ENCODE data around the gene CELF3. TPM values are rescaled to one million over a fixed set of nuclear protein-coding genes. Genes with fewer than 3 reads are reported as not detected.

CELF3 gene
- total RNA-seq, 1 experiment from 2014 or later = not detected

DNA sequence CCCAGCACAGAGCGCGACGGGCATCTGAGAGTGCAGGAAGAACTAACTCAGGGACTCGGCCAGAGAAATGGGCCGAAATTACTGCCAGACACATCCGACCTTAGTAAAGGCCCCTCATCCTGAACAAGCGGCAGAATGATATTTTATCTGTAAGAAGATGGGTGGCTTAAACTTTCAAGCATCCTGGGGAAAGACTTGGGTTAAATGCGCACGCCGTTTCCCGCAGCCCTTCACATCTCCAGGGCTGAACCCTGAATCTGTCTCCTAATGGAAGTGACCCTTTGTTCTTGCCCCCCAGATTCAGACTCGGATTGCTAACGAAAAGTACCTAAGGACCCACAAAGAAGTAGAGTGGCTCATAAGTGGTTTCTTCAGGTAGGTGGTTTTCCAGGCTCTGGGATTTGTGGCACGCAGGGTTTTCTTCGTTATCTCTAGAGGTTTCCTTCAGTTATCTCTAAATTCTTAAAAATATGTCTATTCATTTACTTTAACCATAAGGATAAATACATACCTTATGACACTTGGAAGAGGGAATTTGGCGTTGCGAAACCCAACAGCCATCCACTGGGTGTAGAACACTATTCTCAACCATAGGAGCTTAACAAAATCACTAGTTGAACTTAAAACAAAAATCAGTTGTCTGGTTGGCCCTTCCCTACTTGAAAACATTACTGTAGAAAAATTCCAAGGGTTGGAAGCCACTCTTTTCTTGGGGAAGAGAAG lies 5.3 kb upstream of the CELF3 start:
- in situ Hi-C loops (cut with HindIII; ENCODE audit: low pct_unique_long_range_greater_than_20kb, low sequenced_read_pairs) (no loop called here), intact Hi-C loops (cut with micrococcal nuclease; ENCODE audit: unreplicated experiment) (no loop called here)
- POLR2A ChIA-PET = interaction anchor here (0.6 kb wide), 1 partner anchor 75 kb away, joined by 7 read pairs; no protein-coding TSS in a partner anchor
- ATAC-seq (no peak), DNase-seq (ENCODE audit: low read depth, low spot score) (no peak)
- Histone ChIP-seq H3K27me3 (ENCODE audit: control insufficient read depth, insufficient read depth, low read length) (peaks cover 10% of the 10 kb centered on the region), H3K27ac (ENCODE audit: low read length) (no peak overlapping the region), H3K4me1 (ENCODE audit: control insufficient read depth, insufficient read depth, low read length) (peaks cover 7% of the 10 kb centered on the region), H3K9me3 (ENCODE audit: control insufficient read depth, insufficient read depth, low read depth, low read length) (no peaks in the 10 kb centered on the region), H3K4me3 (ENCODE audit: low read depth in 2 of 2, low read length in 2 of 2) (peak overlapping the region; percentile 47 to 61), H3K36me3 (ENCODE audit: control insufficient read depth, insufficient read depth, low read length) (no peaks in the 10 kb centered on the region)
- CTCF ChIA-PET = no interaction called here
- BruUV-seq (replicated peaks) = no TSS peak
- TF ChIP-seq SIN3A (IDR thresholded peaks at IDR 0.05; ENCODE audit: borderline replicate concordance, insufficient read depth, low read depth, low read length) (no peak), REST (IDR thresholded peaks at IDR 0.05; ENCODE audit: insufficient read depth in 1 of 2, low read depth in 2 of 2, low read length in 1 of 2) (no peak), POLR2AphosphoS5 (IDR thresholded peaks at IDR 0.05; ENCODE audit: low read depth, low read length) (no peak), TCF7L2 (IDR thresholded peaks at IDR 0.05; ENCODE audit: low read depth, low read length) (no peak)
- TF ChIP-seq, protein P1, sequence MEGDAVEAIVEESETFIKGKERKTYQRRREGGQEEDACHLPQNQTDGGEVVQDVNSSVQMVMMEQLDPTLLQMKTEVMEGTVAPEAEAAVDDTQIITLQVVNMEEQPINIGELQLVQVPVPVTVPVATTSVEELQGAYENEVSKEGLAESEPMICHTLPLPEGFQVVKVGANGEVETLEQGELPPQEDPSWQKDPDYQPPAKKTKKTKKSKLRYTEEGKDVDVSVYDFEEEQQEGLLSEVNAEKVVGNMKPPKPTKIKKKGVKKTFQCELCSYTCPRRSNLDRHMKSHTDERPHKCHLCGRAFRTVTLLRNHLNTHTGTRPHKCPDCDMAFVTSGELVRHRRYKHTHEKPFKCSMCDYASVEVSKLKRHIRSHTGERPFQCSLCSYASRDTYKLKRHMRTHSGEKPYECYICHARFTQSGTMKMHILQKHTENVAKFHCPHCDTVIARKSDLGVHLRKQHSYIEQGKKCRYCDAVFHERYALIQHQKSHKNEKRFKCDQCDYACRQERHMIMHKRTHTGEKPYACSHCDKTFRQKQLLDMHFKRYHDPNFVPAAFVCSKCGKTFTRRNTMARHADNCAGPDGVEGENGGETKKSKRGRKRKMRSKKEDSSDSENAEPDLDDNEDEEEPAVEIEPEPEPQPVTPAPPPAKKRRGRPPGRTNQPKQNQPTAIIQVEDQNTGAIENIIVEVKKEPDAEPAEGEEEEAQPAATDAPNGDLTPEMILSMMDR (IDR thresholded peaks at IDR 0.05) = no peak

- H3K27me3 ChIP-seq (ENCODE audit: control insufficient read depth, insufficient read depth, low read length) = peaks cover 10% of the 10 kb centered on the region
- ChIA-PET CTCF (interaction anchor here (0.8 kb wide), 1 partner anchor 127 kb away, joined by 3 read pairs; no protein-coding TSS in a partner anchor), POLR2A (interaction anchor here (0.6 to 1.2 kb wide), 4 partner anchors 22 to 423 kb away, joined by 3 to 21 read pairs (median 4); no protein-coding TSS in a partner anchor)
- H3K4me3 ChIP-seq (ENCODE audit: low read depth in 2 of 2, low read length in 2 of 2) = peak within 1 kb of the TSS; percentile 47 to 61
- no peak for TF ChIP-seq POLR2AphosphoS5 (IDR thresholded peaks at IDR 0.05; ENCODE audit: low read depth, low read length)
- no peak for TF ChIP-seq TCF7L2 (IDR thresholded peaks at IDR 0.05; ENCODE audit: low read depth, low read length)
- TF ChIP-seq, protein P1 (IDR thresholded peaks at IDR 0.05) = no peak
- no peak for TF ChIP-seq REST (IDR thresholded peaks at IDR 0.05; ENCODE audit: insufficient read depth in 1 of 2, low read depth in 2 of 2, low read length in 1 of 2)
- TF ChIP-seq SIN3A (IDR thresholded peaks at IDR 0.05; ENCODE audit: borderline replicate concordance, insufficient read depth, low read depth, low read length) = no peak
- H3K4me1 ChIP-seq (ENCODE audit: control insufficient read depth, insufficient read depth, low read length) = peaks cover 7% of the 10 kb centered on the region
- DNase-seq (ENCODE audit: low read depth, low spot score) (no peak), ATAC-seq (peak; percentile 85)
- no peaks in the 10 kb centered on the region for H3K9me3 ChIP-seq (ENCODE audit: control insufficient read depth, insufficient read depth, low read depth, low read length)
- in situ Hi-C loops (cut with HindIII; ENCODE audit: low pct_unique_long_range_greater_than_20kb, low sequenced_read_pairs) = no loop called here
- H3K27ac ChIP-seq (ENCODE audit: low read length) = peak within 1 kb of the TSS; percentile 65
- no TSS peak for BruUV-seq (replicated peaks)
- H3K36me3 ChIP-seq (ENCODE audit: control insufficient read depth, insufficient read depth, low read length) = no peaks in the 10 kb centered on the region
- intact Hi-C loops (cut with micrococcal nuclease; ENCODE audit: unreplicated experiment) = no loop called here
These were observed 4.6 kb upstream of the CELF3 start, which contains the start of gene RIIAD1 for GRCh38 chr1:151720974-151721787. Gene RIIAD1 (plus strand): TSS chr1:151721522. CDS start chr1:151721537, 15 bp downstream.

Measured in Panc1 (cell line).